Chondrocyte (in vitro differentiated cells): Measurements from ENCODE around the gene MYL3. TPM values are rescaled to one million over a fixed set of nuclear protein-coding genes. Genes with fewer than 3 reads are reported as not detected.

Source experiments
- DNase-seq: peaks from one replicate; pipeline ENCODE4 v3.0.0; 2021; ENCODE audit warnings: mixed read lengths, low spot score
- H3K27ac Mint-ChIP-seq: one replicate; pipeline ENCODE4 v1.8.0; 2021; ENCODE audit warnings: mild to moderate bottlenecking, moderate library complexity, mixed read lengths; ENCODE audit not compliant: unreplicated experiment
- H3K27me3 Mint-ChIP-seq: 2 replicates; pipeline ENCODE4 v1.8.0; 2021; ENCODE audit warnings: low read depth, mixed read lengths
- H3K36me3 Mint-ChIP-seq: 2 replicates; pipeline ENCODE4 v1.8.0; 2021; ENCODE audit warnings: low read depth, mixed read lengths
- H3K4me1 Mint-ChIP-seq: 2 replicates; pipeline ENCODE4 v1.8.0; 2021; ENCODE audit warnings: low read depth, mild to moderate bottlenecking, mixed read lengths
- H3K4me3 Mint-ChIP-seq: one replicate; pipeline ENCODE4 v1.8.0; 2021; ENCODE audit warnings: mild to moderate bottlenecking, moderate library complexity, mixed read lengths; ENCODE audit not compliant: unreplicated experiment
- H3K9me3 Mint-ChIP-seq: 2 replicates; pipeline ENCODE4 v1.8.0; 2021; ENCODE audit warnings: low read depth, mixed read lengths
- CTCF ChIP-seq: fragments of 200-600 bp; sonication (generic); IDR thresholded peaks from 2 replicates; pipeline ENCODE4 v1.5.0; 2021; ENCODE audit warnings: antibody characterized with exemption, mild to moderate bottlenecking, moderate library complexity
- total RNA-seq: library from RNA; stranded (reverse); gene quantifications from 3 replicates; pipeline ENCODE4 v1.2.1, GENCODE V29; 2021

The MYL3 gene
- total RNA-seq, 1 donor from 2014 or later = 0.22 TPM

DNA sequence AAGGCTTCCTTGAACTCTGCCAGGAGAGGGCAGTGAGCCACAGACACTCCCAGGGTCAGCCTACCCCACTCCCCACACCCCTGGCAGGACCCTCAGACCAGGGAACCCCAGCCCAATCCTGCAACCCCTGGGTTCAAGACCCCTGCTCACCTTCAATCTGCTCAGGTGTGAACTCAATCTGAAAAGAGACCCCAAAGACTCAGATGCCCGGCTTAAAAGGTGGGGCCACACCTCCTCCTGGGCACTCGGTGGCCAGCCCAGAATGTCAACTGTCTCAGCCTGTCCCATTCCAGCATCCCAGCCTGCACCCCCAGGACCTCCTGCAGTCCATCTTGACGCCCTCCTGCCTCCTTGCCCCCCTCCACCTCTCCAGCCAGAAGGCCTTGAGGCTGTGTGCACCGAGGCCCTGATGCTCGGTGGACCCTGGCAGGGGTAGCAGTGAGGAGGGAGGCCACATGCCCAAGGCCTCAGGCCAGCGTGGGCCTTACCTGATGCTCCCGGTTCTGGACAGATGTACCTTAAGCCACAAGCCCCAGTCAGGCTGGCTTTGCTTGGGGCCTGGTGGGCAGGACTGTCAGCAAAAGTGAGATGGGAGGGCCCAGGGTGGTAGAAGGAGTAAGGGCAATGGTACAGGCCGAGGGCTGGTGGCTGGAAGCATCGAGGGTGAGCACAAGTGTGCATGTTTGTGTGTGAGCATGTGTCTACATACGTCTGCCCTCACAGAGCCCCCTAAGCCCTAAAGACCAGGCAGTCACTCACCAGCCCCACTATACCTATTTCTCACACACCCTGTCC lies 2.2 kb downstream of the MYL3 start:
- Mint-ChIP-seq H3K4me3 (no peak overlapping the region), H3K9me3 (no peaks in the 10 kb centered on the region), H3K27ac (no peak overlapping the region), H3K36me3 (no peaks in the 10 kb centered on the region), H3K27me3 (peaks cover 26% of the 10 kb centered on the region), H3K4me1 (peaks cover 2% of the 10 kb centered on the region)
- TF ChIP-seq CTCF = no peak
- peak; percentile 74 for DNase-seq

DNA sequence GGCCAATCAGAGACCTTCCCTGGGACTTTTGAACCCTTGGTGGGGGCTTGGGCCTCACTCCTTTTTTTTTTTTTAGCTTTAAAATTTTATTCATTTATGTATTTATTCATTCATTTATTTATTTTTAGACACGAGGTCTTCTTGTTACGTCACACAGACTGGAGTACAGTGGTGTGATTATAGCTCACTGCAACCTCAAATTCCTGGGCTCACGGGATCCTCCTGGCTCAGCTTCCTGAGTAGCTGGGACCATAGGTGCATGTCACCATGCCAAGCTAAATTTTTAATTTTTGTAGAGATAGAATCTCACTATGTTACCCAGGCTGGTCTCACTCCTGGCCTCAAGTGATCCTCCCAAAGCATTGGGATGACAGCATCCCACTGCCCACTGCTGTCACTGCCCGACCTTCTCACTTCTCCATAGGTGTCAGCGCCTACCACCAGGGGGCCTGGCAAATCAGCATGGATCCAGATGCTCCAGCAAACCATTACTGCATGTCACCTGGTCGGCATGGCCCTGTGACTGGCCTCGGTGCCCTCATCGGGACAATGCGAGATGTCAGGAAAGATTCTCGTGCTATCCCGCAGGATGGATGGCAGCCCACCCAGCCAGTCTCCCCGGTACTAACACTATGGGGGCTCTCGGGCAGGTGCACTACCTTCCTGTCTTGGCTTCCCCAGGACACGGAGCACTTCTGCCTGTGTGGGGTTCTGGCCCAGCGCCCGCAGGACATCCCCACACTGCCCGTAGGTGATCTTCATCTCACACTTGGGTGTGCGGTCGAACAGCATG lies 3.0 kb downstream of the MYL3 start:
- Mint-ChIP-seq H3K36me3 (no peaks in the 10 kb centered on the region), H3K27ac (no peak overlapping the region), H3K4me1 (peaks cover 2% of the 10 kb centered on the region), H3K9me3 (no peaks in the 10 kb centered on the region), H3K4me3 (no peak overlapping the region), H3K27me3 (peaks cover 26% of the 10 kb centered on the region)
- peak; percentile 68 for TF ChIP-seq CTCF
- DNase-seq = no peak

DNA sequence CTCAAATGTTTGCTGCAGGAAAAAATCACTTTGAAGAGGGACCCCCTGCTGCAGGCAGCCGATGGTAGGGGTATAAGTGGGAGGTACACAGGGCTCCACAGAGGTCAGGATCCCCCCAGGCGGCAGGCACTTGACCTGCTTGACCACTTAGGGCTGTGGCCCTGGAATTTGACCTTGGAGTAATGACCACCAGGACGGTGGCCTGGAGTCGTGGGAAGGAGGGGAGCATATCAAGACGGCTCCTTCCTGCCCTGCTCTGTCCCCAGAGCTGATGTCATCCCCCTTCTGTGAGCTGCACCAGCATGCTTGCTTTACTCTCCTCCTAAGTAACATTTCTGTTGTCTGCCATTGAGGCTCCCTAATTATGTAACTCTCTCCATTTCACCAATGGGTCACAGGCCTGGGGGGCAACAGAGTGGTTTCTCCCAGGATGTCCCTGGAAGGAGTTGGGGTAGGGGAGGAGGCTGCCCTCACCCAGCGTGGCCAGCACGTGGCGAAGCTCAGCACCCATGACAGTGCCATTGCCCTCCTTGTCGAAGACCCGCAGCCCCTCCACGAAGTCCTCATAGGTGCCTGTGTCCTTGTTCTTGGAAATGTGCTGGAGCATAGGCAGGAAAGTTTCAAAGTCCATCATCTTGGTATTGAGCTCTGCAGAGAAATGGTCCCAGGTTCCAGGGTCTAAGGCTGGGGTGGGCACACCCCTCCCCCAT lies 4.1 kb downstream of the MYL3 start:
- H3K27ac Mint-ChIP-seq = no peak overlapping the region

GRCh38 chr3:46858456-46858855 lies 4.8 kb downstream of the MYL3 start:
- Mint-ChIP-seq H3K4me1 (no peaks in the 10 kb centered on the region), H3K27me3 (peaks cover 22% of the 10 kb centered on the region), H3K4me3 (no peak overlapping the region), H3K36me3 (no peaks in the 10 kb centered on the region), H3K9me3 (no peaks in the 10 kb centered on the region), H3K27ac (no peak overlapping the region)
- no peak for TF ChIP-seq CTCF
- DNase-seq = peak; percentile 51

More for the DNA sequence above, 4.1 kb downstream of the MYL3 start:
- H3K4me3 Mint-ChIP-seq = no peak overlapping the region
- TF ChIP-seq CTCF = no peak
- H3K27me3 Mint-ChIP-seq = peaks cover 27% of the 10 kb centered on the region
- DNase-seq = peak; percentile 72
- H3K9me3 Mint-ChIP-seq = no peaks in the 10 kb centered on the region
- no peaks in the 10 kb centered on the region for H3K36me3 Mint-ChIP-seq
- H3K4me1 Mint-ChIP-seq = no peaks in the 10 kb centered on the region
